ES-I3 (cell line): ENCODE results near the gene STPG4.

Source experiments
- H3K36me3 ChIP-seq: 2 replicates; pipeline ENCODE4 v1.6.1; 2013; ENCODE audit warnings: mild to moderate bottlenecking, low read length, control low read depth, moderate library complexity; ENCODE audit not compliant: insufficient read depth
- H3K4me1 ChIP-seq: 2 replicates; pipeline ENCODE4 v1.6.1; 2013; ENCODE audit warnings: mild to moderate bottlenecking, control low read depth, low read length; ENCODE audit not compliant: insufficient read depth
- H3K9ac ChIP-seq: 2 replicates; pipeline ENCODE4 v1.6.1; 2013; ENCODE audit warnings: low read depth, mild to moderate bottlenecking, low read length, moderate library complexity
- H3K9me3 ChIP-seq: 2 replicates; pipeline ENCODE4 v1.6.1; 2013; ENCODE audit warnings: mild to moderate bottlenecking, low read length, moderate library complexity; ENCODE audit not compliant: control insufficient read depth, insufficient read depth

STPG4 gene

DNA sequence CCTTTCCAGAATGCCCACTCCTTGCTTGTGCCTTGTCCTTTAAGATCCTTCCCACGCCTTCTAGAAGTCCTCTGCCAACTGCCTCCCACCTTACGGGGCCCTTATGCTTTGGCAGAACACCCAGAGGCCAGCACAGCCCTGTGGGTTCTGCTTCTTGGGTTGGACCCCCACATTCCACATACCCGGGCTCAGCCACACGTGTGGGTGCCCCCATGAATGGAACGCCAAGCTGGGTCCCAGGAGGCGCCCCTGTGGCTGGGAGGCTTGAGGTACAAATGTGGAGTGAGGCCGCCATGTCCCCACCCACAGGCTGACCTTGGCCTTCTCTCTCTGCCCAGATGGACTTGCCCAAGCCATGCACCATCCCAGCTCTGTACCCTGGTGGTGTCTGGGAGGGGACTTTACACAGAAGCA lies 74.2 kb downstream of the STPG4 start:
- Histone ChIP-seq H3K4me1 (peaks cover 33% of the 10 kb centered on the region), H3K36me3 (no peaks in the 10 kb centered on the region), H3K9ac (no peak overlapping the region), H3K9me3 (no peaks in the 10 kb centered on the region)

DNA sequence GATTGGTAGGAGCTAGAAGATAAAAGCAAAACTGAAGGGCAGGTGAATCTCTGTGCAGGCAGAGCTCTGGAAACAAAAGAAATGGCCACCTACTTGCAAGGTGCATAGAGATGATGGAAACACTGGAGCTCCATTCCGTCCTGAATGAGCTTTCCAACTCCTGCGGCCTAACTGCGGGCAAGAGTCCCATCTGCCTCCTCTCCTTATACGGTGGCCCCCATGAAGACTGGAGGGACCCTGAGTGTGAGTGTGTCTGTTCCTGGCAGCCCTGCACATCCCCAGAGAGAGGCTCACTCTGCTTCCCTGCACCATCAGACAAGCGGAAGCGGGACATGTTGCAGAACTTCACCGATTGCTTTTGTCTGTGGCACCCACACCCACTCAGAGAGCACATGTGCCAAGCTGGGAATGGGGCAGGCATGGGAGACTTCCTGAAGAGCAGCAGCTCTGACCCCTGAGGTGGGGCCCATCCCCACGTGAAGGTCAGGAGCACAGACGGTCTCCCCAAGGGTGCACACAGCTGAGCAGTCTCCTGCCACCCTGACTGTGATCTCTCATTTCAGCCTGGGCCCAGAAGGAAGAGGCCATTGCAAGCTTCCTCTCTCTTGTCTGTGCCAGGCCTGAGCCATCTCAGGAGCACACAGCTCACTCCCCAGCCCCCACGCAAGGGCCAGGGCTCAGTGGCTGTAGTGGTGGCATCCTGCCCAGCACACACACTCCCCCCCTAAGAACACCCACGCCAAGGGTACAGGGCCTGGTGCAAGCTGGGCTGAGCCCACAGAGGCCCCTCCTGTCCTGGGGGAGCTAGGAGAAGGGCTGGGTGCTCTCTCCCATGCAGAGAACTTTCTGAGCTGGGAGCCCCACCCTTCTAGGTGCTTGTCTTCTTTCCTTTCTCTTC lies 75.3 kb downstream of the STPG4 start:
- no peak overlapping the region for H3K9ac ChIP-seq

DNA sequence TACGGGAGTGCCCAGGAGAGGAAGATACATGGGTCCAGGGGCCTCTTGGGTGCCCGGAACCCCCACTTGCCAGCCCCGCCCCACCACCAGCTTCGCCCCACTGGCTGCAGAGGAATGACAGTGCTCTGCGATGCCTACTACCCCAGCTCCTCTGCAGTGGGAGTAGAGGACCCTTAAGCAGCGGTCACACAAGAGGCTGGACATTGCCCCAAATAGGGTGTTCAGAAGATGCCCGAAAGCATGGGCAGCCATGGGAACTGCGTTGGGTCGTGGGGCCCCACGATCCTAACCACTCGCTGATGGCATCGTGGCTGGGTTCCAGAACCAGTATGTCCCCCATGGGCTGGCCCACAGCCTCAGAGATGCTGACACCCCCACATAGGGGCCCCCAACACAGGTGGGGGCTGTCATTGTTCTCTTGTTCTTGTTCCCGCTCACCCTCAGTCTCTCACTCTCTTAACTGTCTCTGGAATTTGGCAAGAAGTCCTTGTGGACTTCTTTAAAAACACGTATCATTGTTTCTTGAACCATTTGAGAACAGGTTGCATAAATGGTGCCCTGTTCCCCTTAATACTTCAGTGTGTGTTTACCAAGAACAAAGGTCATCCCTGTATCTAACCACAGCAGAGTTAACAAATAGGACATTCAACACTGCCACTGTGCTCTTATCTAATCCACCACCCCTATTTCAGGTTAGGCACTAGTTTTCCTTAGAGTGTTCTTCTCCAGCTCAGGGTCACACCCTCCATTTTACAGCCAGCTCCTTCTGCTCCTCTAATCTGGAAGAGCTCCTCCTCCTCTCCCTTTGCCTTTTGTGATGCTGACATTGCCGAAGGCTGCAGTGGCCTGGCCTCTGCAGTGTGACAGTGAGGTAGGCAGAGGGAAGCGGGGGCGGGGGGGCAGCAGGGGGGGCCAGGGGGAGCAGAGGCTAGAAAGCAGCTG lies 76.3 kb downstream of the STPG4 start:
- H3K4me1 ChIP-seq = peaks cover 39% of the 10 kb centered on the region
- no peaks in the 10 kb centered on the region for H3K36me3 ChIP-seq
- H3K9me3 ChIP-seq = no peaks in the 10 kb centered on the region
- no peak overlapping the region for H3K9ac ChIP-seq

More for the DNA sequence above, 75.3 kb downstream of the STPG4 start:
- no peaks in the 10 kb centered on the region for H3K9me3 ChIP-seq
- peaks cover 39% of the 10 kb centered on the region for H3K4me1 ChIP-seq
- H3K36me3 ChIP-seq = no peaks in the 10 kb centered on the region

DNA sequence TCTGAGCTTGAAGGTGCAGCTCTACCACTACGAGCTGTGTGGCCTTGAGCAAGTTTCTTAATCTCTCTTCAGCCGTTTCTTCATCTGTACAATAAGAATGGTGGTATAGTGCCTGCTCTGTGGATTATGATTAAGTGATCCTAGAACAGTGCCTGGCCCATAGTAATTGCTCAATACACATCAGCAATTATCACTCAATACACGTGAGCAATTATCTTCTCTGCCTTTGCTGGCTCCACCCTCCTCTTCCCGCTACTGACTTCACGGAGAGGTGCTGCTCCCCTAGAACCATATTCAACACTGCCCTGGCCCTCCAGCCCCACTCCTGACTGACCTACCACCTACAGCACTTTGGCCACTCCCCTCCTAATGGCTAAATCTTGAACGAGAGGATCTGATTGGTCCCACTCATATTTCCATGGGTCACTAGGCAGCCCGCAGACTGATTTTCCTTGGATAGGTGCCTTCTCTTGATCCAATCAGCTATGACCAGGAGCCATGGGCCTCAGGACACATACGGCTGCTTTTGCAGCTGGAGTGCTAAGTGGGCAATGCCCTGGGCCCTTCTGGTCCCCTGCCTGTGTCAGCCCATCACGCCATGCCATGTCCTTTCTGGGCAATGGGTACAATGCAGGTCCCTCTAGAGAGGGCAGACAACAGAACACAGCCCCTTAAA lies 77.5 kb downstream of the STPG4 start:
- Histone ChIP-seq H3K4me1 (peaks cover 39% of the 10 kb centered on the region), H3K9ac (no peak overlapping the region), H3K36me3 (no peaks in the 10 kb centered on the region)

DNA sequence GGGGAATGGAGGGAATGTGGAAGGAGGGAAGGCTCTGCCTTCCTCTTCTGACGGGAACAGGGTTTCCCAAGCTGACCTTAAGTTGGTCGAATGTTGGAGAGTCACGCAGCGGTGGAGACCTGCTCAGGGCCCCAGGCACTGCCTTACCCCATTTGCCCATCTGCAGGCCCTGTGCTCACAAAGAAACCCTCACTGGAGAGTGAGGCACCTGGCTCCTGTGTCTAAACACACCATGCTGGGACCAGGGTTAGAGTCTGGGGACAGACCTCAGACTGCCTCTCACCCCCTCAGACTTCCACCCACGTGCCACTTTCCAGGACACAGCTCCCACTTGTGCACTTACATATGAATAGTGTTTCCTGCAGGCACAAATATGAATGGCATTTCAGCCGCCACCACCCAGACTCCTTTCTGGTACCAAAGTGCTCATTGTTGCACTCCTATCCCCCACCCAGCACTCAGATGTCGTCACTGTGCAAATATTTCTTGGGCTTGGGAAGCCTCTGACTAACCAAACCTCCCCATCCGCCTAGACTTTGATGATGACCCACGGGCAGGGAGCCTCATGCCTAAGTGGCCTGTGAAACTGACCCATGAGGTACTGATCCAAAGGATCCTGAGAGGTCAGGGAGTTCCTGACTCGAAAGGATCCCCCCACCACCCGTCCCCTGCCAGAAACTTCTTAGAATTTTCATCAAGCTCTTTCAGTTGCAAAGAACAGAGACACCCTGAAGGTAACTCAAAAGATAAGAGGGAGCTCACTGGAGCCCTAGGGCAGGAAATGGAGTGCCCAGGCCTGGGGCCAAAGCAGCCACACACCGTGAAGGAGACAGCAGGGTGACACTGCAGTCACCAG lies 78.3 kb downstream of the STPG4 start:
- Histone ChIP-seq H3K36me3 (no peaks in the 10 kb centered on the region), H3K9me3 (no peaks in the 10 kb centered on the region), H3K4me1 (peaks cover 46% of the 10 kb centered on the region), H3K9ac (no peak overlapping the region)

More for the DNA sequence above, 77.5 kb downstream of the STPG4 start:
- H3K9me3 ChIP-seq = no peaks in the 10 kb centered on the region

DNA sequence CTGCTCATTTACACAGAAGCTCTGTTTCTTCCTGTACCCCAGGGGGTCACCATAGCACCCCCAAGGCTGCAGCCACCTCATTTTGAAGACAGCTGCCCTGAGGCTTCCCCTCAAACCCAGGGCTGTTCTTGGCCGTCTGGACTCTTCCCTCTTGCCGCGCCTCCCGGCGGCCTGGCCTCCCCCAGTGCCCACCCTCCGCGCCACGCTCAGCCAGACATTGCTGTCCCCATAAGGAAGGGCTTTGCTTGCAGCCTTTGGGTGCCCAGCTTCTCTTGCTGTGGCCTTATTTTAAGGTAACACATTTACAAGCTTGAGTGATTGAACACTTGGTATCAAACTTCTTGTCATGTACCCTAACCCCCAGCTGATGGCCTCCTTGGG lies 79.0 kb downstream of the STPG4 start:
- no peak overlapping the region for H3K9ac ChIP-seq
- peaks cover 53% of the 10 kb centered on the region for H3K4me1 ChIP-seq
- H3K36me3 ChIP-seq = no peaks in the 10 kb centered on the region
- H3K9me3 ChIP-seq = no peaks in the 10 kb centered on the region

DNA sequence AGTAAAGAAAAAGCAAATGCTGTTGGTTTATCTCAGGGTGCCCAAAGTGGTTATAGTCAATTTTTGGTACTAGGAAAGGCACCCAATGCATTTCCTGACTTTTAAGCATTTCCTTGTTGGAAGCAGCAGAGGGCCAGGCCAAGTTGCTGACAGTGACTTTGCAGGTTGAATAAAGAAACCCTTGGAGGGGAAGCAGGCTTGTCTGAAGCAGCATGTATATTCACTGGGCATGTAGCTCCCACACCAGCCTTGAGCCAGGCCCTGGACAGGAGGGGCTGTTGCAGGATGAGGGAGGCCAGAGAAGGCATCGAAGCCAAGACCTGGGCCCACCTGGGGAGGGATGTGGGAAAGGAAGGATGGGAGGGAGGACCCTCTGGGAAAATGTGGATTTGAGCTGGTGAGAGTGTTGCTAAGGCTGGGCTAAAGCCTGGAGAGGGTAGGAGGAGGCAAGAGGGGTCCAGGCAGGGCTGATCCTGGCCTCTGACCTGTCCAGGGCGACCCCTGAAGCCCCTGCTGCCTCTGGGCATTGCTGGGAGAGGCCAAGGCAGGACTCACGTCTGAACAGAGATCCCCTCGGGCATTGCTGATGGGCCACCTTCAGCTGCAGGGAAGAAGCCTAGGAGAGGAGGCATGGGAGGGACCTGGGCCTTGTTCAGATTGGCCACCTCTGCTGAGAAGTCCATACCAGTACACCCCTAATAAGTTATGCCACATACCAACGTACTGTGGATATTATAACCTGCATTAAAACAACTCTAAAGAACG lies 79.6 kb downstream of the STPG4 start:
- Histone ChIP-seq H3K9ac (no peak overlapping the region), H3K36me3 (no peaks in the 10 kb centered on the region), H3K9me3 (no peaks in the 10 kb centered on the region), H3K4me1 (peaks cover 59% of the 10 kb centered on the region)

DNA sequence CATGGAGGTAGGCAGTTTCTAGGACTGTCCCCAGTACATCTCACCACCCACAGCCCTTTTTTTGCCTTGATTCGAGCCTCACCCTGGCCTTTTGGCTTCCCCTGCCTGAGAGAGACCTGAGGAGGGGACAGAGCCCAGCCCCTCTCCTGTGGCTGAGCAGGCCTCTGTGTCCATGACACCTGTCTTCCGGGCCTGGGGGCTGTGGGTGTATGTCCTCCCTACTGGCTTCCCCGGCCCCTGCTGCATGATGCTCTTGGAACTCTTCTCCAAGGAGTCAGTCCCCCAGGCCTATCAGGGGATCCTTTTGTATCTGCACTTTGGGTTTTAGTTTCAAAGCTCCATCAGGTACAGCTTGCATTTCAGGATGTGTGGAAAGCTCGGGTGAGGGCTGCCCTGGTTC lies 80.4 kb downstream of the STPG4 start:
- Histone ChIP-seq H3K9me3 (no peaks in the 10 kb centered on the region), H3K36me3 (no peaks in the 10 kb centered on the region), H3K9ac (no peak overlapping the region), H3K4me1 (peaks cover 64% of the 10 kb centered on the region)

DNA sequence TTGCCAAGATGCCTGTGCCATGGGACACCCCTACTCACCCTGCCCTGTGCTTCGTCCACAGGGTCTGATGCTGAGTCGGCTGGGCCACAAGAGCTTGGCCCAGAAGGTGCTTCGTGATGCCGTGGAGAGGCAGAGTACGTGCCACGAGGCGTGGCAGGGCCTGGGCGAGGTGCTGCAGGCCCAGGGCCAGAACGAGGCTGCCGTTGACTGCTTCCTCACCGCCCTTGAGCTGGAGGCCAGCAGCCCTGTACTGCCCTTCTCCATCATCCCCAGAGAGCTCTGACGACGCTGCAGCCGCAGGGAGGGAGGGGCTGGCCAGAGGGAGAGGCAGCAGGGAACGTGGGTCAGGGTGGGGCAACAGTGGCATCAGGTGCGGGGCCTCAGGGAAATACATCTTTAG lies 81.5 kb downstream of the STPG4 start:
- Histone ChIP-seq H3K9me3 (no peaks in the 10 kb centered on the region), H3K4me1 (peaks cover 62% of the 10 kb centered on the region), H3K9ac (no peak overlapping the region), H3K36me3 (no peaks in the 10 kb centered on the region)

DNA sequence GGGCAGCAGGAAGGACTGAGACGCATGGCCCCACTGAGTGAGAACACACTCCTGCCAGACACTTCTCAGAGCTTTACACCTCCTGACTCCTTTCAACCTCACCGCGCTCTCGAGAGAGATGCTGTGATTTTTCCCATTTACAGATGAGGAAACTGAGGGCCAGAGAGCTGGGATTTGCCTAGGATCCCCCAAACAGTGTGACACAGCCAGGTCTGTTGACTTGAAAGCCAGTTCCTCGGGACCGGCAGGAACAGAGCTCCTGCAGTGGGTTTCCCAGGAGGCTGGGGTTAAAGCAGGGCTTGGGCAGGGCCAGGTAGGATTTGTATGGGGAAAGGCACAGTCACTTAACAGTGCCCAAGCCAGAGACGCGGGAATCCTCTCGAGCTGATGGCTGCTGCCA lies 81.9 kb downstream of the STPG4 start:
- Histone ChIP-seq H3K9ac (no peak overlapping the region), H3K9me3 (no peaks in the 10 kb centered on the region), H3K36me3 (no peaks in the 10 kb centered on the region), H3K4me1 (peaks cover 62% of the 10 kb centered on the region)

DNA sequence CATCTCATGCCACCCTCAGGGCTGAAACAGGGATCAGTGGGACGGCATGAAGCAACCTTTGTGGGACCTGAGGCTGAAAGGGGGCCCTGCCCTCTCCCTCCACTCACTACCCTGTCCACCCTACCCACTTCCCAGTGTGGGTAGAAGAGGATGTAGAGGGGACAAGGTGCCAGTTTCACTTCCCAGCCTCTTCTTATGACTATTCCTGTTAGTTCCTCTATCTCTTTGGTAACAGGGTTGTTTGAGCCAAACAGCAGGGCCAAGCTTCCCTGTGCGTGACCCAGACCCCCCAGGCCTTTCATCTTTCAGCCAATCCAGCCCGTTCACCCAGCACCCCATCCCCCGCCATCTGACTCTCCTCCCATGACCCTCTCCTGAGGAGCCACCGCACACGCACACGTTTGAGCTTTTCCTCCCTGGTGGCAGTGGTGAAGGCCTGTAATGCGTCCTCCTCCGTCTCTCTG lies 82.3 kb downstream of the STPG4 start:
- Histone ChIP-seq H3K4me1 (peaks cover 59% of the 10 kb centered on the region), H3K36me3 (no peaks in the 10 kb centered on the region), H3K9ac (no peak overlapping the region), H3K9me3 (no peaks in the 10 kb centered on the region)

DNA sequence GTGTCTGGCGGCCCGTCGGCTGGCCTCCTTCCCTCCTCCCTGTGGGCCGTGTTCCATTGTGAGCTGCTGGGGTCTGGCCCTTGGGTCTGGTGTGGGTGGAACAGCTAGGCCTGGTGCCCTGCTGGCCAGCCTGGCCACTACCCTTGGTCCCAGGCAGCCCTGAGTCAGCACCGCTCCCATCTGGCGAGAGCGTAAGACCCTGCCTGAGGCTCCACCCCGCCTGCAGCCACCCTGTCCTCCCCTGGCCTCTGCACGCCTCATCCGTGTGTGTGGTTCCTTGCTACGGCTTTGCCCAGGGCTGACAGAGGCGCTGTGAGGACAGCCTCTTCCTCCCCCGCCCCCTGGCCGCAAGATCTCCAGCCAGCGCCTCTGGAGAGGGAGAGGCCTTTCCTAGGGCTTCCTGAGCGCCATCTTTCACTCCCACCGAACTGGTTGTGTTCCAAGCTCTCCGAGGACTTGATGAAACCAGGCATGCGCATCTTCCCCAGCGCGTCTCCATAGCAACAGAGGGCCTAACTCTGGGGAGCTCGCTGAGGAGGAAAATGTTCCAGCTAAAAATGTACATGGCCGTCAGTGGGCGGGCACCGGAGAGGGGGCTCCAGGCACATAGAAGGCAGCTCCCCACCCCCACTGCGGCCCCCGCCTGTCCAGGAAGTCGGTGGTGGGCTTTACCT lies 83.0 kb downstream of the STPG4 start:
- no peak overlapping the region for H3K9ac ChIP-seq
- no peaks in the 10 kb centered on the region for H3K9me3 ChIP-seq
- H3K4me1 ChIP-seq = peaks cover 53% of the 10 kb centered on the region
- no peaks in the 10 kb centered on the region for H3K36me3 ChIP-seq
